Measurements from ENCODE around the gene MPHOSPH10. TPM values are rescaled to one million over a fixed set of nuclear protein-coding genes. Genes with fewer than 3 reads are reported as not detected.
"Not testable (repeated sequence)": the region's sequence is repeated elsewhere in the genome, so short reads cannot be mapped to it uniquely, and the experiment has no call there.

Gene MPHOSPH10
- total RNA-seq, 1 donor from 2014 or later: 28.6 TPM

- peaks cover 10% of the 10 kb centered on the region for H3K36me3 Mint-ChIP-seq (ENCODE audit: low read depth)
- no peak for DNase-seq (ENCODE audit: low spot score)
Measured at GRCh38 chr2:71130905-71131244, 441 bp downstream of the MPHOSPH10 start.

GRCh38 chr2:71131387-71132166 lies 1.1 kb downstream of the MPHOSPH10 start:
- not testable (repeated sequence) for DNase-seq (ENCODE audit: low spot score); H3K27me3 Mint-ChIP-seq (ENCODE audit: low read depth); H3K9me3 Mint-ChIP-seq (ENCODE audit: low read depth); H3K27ac Mint-ChIP-seq (ENCODE audit: unreplicated experiment); H3K4me3 Mint-ChIP-seq (ENCODE audit: unreplicated experiment)
- Mint-ChIP-seq H3K4me1 (ENCODE audit: low read depth) (peaks cover 20% of the 10 kb centered on the region), H3K36me3 (ENCODE audit: low read depth) (peaks cover 13% of the 10 kb centered on the region)

More at GRCh38 chr2:71130905-71131244, 441 bp downstream of the MPHOSPH10 start:
- peaks cover 21% of the 10 kb centered on the region for H3K4me1 Mint-ChIP-seq (ENCODE audit: low read depth)
- no peak overlapping the region for H3K4me3 Mint-ChIP-seq (ENCODE audit: unreplicated experiment)
- no peak for TF ChIP-seq CTCF (IDR thresholded peaks at IDR 0.05)
- H3K27me3 Mint-ChIP-seq (ENCODE audit: low read depth): no peaks in the 10 kb centered on the region
- no peak overlapping the region for H3K27ac Mint-ChIP-seq (ENCODE audit: unreplicated experiment)
- no peaks in the 10 kb centered on the region for H3K9me3 Mint-ChIP-seq (ENCODE audit: low read depth)

GRCh38 chr2:71133603-71134002 lies 3.2 kb downstream of the MPHOSPH10 start:
- TF ChIP-seq CTCF (IDR thresholded peaks at IDR 0.05): no peak
- no peak overlapping the region for H3K4me3 Mint-ChIP-seq (ENCODE audit: unreplicated experiment)
- peaks cover 17% of the 10 kb centered on the region for H3K36me3 Mint-ChIP-seq (ENCODE audit: low read depth)
- no peaks in the 10 kb centered on the region for H3K27me3 Mint-ChIP-seq (ENCODE audit: low read depth)
- peaks cover 5% of the 10 kb centered on the region for H3K4me1 Mint-ChIP-seq (ENCODE audit: low read depth)
- no peaks in the 10 kb centered on the region for H3K9me3 Mint-ChIP-seq (ENCODE audit: low read depth)
- H3K27ac Mint-ChIP-seq (ENCODE audit: unreplicated experiment): no peak overlapping the region
- DNase-seq (ENCODE audit: low spot score): no peak

GRCh38 chr2:71136174-71136573 lies 5.7 kb downstream of the MPHOSPH10 start:
- Mint-ChIP-seq H3K36me3 (ENCODE audit: low read depth) (peaks cover 29% of the 10 kb centered on the region), H3K27me3 (ENCODE audit: low read depth) (no peaks in the 10 kb centered on the region), H3K27ac (ENCODE audit: unreplicated experiment) (no peak overlapping the region), H3K4me3 (ENCODE audit: unreplicated experiment) (no peak overlapping the region), H3K4me1 (ENCODE audit: low read depth) (no peaks in the 10 kb centered on the region), H3K9me3 (ENCODE audit: low read depth) (no peaks in the 10 kb centered on the region)
- TF ChIP-seq CTCF (IDR thresholded peaks at IDR 0.05): no peak
- DNase-seq (ENCODE audit: low spot score): no peak

GRCh38 chr2:71143782-71144181 lies 13.3 kb downstream of the MPHOSPH10 start:
- Mint-ChIP-seq H3K27ac (ENCODE audit: unreplicated experiment) (no peak overlapping the region), H3K4me3 (ENCODE audit: unreplicated experiment) (no peak overlapping the region), H3K4me1 (ENCODE audit: low read depth) (no peaks in the 10 kb centered on the region), H3K27me3 (ENCODE audit: low read depth) (no peaks in the 10 kb centered on the region), H3K36me3 (ENCODE audit: low read depth) (peaks cover 54% of the 10 kb centered on the region), H3K9me3 (ENCODE audit: low read depth) (no peaks in the 10 kb centered on the region)
- no peak for TF ChIP-seq CTCF (IDR thresholded peaks at IDR 0.05)
- DNase-seq (ENCODE audit: low spot score): no peak

- Mint-ChIP-seq H3K9me3 (ENCODE audit: low read depth) (no peaks in the 10 kb centered on the region), H3K27ac (ENCODE audit: unreplicated experiment) (no peak overlapping the region), H3K27me3 (ENCODE audit: low read depth) (no peaks in the 10 kb centered on the region), H3K4me1 (ENCODE audit: low read depth) (no peaks in the 10 kb centered on the region), H3K36me3 (ENCODE audit: low read depth) (peaks cover 46% of the 10 kb centered on the region), H3K4me3 (ENCODE audit: unreplicated experiment) (no peak overlapping the region)
- TF ChIP-seq CTCF (IDR thresholded peaks at IDR 0.05): no peak
- DNase-seq (ENCODE audit: low spot score): no peak
Measured at GRCh38 chr2:71148506-71149063, 18.2 kb downstream of the MPHOSPH10 start.

All from chondrocyte (in vitro differentiated cells).